HTERT RPE-1 (cell line): ENCODE measurements around the gene GFRA1.
"Not testable (repeated sequence)": the region's sequence is repeated elsewhere in the genome, so short reads cannot be mapped to it uniquely, and the experiment has no call there.

Experiments used
- in situ Hi-C: fragments of 300-500 bp; cut with MboI; formaldehyde crosslinking; loops from 4 replicates; pipeline ENCODE4 v1.14.3; 2020; ENCODE audit warnings: low sequenced_read_pairs

The GFRA1 gene

DNA sequence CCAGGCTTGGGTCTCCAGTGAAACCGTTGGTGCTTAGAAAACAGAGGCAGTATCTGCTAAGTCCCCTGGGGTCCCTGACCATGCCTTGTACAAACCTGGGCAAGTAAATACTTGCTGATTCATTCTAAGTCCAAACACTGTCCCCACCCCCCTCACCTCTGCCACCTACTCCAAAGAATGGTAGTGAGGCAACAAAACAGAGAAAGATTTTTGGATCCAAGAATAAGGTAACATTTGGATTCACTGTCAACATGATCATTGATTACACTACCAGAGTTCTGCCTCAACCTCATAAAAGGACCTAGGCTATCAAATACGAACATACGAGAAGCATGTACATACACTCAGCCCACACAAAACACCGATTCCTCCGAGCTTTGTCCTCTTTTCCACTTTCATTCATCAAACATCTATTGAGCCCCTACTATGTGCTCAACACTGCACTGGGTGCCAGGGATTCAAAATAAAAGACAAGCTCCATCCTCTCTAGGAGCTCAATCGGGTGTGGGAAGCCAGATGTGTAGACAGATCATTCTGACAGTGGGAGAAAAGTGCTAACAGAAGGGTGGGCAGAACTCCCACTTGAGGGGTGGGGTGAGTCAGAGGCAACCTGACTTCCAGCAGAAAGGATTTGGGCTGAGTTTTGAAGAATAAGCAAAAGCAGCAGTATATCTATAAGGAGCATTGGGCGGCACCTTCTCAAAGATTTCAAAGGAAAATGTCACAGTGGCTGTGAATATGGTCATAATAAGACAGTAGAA lies 71.2 kb downstream of the GFRA1 start:
- in situ Hi-C loops = no loop called here

DNA sequence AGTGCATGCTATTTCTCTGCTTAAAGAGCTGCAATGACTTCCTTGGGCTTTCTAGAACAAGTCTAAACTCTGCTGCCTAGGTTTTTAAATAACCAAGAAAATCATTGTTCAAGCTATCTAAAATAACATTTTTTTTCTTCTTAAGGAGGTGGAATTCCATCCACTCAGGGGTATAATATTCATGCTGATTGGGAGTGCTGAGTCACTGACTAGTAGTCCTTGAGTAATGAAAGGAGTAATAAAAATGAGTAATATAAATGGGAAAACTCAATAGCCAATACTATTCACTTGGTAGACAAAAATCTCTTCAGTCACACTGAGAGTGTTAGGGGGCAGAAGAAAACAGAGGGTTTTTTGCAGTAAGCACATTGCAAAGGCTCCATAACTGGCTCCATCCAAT lies 72.0 kb downstream of the GFRA1 start:
- in situ Hi-C loops = no loop called here

DNA sequence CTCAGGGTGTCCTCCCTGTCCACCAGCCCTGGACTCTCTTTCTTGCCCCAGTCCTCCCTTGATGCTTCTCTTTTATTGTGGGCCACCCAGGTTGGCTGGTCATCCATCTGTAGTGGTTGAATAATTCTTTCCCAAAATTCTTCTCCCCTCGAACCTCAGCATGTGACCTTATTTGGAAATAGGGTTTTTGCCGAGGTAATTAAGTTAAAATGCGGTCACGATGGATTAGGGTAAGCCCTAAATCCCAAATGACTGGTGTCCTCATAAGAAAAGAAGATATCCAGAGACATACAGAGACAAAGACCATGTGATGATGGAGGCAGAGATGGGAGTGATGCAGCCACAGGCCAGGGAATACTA lies 74.3 kb downstream of the GFRA1 start:
- in situ Hi-C loops = no loop called here

DNA sequence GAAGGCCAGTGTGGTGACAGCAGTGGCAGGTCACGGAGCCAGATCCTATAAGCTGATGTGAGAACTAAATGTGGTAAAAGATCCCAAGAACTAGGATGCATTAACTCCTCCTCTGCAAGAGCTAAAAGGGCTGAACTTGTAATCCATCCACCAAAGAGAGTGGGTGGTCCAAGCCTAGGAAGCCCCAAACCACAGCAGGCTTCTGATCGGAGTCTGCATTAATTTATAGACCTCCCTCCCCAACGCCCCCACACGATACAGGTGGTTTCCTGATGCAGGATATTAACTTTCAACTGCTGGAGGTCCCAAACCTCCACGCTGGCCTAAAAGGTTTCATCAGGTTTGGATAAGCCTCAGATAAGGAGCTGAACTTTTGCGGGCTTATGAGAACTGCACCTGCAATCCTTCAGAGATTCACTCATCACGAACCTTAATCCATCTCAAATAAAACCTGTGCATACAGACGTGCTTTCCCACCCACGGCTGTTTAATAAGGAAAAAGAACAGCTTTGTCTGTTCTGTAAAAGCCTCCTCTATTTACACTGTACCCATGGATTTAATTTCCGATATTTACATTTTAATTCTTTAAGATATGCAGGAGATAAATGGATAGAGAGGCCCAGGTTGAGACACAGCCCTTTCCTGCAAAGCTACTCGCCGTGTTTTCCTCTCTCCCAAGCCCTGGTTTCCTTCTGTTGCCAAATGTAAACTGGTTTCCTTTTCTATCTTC lies 74.9 kb downstream of the GFRA1 start:
- in situ Hi-C loops = no loop called here

DNA sequence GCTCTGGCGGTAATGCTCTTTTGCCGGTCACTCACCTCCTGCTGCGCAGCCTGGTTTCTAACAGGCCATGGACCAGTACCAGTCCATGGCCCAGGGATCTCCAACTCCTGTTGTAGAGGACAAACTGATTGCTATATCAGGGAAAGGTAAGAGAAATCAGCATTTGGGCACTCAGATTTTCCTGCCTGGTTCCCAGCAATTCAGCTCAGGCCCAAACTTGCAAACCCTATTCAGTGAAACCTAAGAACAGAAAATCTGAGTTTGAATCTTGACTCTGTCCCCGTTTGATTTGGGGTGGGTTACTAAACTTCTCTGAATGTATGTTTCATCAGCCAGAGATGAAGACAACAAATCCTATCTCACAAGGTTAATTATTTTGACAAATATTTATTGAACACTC lies 77.4 kb downstream of the GFRA1 start:
- in situ Hi-C loops = no loop called here

DNA sequence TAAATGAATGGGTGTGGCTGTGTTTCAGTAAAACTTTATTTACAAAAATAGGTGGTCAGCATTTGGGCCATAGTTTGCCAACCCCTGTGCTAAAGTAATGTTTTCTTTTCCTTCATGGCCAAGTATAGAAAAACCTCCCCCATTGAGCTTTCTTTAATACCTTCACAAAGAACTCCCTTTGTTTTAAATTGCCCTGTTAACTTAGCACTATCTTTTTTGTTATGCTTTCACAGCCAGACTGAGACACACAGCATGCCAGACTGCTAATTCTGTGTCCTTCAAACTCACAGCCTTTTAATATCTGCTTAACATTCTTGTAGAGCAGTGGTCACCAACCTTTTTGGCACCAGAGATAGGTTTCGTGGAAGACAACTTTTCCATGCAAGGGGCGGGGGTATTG lies 78.0 kb downstream of the GFRA1 start:
- in situ Hi-C loops = no loop called here

DNA sequence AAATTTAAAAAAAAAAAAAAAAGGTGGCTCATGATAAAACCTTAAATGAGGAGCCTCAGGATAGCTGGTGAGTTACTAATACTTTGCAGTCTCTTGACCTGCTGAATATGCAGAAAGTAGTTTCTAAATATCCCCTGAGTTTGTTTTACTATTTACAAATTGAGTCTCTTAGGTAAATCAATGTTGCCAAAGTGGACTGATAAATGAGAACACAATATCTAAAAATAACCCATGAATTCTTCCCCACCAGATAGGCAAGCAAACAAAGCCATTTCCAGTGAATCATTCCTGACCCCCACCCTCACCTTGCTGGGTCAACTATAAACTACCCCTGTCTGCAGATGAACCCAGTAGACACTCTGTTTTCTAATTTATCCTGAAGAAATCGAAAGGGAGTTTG lies 78.9 kb downstream of the GFRA1 start:
- in situ Hi-C loops = no loop called here

DNA sequence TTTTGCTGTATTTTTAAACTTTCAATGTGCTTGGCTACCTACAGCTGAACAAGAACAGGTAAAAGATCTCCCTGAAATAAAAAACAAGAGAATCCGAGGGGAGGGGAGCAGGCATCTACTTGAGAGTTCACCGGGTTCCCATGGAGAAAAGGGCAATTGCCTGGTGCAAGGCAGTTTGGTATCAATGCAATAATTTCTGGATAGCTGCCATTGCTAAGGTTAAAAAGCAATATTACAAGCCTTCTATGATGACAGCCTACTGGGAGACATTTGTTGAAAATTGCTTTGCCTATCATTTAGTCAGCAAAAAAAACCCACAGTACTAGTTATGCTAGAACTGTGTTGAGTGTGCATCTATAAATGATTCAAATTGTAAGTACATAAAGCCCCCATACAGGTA lies 82.1 kb downstream of the GFRA1 start:
- in situ Hi-C loops = no loop called here

DNA sequence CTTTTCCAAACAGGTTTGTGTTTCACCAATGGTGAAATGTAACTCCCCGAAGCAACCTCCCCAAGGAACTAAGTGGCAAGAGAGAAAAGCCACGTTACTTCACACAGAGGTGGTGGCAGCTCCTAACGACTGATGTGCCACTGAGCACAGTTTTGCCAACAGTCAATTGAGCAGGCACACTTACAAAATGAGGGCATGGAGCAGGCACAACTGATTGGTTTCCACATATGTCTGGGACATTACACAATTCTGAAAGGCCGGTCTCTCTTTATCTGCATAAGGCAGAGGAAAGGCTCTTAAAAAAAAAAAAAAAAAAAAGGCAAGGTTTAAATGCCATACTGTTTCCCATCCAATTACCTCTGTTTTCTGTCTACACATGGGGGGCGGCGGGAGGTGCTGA lies 86.7 kb downstream of the GFRA1 start:
- in situ Hi-C loops = no loop called here

DNA sequence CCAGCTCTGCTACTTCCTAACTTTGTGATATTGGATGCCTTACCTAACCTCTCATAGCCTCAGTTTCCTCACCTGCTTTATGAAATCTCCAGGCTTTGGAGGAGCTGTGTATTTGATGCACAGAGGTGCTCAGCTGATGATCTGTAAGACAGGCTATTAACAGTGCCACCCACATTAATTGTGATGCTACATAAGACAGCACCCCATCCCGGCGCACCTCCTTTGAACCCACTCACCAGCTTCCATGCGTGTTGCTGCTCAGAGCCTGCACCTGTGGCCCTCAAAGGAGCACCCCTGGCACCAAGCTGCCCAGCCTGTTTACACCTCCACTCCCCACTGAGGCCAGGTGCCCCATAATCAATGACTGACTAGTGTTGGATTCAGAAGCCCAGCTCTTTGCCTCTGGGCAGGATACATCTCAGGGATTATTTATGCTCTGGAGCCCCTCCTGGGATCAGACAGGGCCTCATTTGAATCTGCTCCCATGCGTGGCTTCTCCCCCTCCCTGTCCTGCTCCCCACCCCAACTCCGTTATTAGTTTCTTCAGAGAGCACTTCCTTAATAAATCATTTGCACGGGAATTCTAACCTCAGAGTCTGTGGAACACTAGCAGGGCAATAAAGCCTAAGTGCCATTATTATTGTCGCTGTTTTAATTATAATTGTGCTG lies 87.7 kb downstream of the GFRA1 start:
- in situ Hi-C loops = no loop called here

DNA sequence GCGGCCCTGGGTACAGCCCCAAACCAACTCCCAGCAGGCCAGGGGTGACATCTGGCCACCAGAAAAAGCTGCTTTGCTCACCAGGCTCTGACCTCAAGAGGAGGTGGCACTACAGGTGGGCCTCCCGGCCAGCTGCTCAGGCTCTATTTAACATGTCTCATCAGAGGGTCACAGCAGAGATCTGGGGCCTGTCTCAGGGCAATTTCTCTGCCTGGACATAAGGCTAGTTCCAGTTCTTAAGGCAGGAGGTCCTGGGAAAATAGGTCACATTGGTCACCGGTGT lies 88.6 kb downstream of the GFRA1 start:
- in situ Hi-C loops = no loop called here

DNA sequence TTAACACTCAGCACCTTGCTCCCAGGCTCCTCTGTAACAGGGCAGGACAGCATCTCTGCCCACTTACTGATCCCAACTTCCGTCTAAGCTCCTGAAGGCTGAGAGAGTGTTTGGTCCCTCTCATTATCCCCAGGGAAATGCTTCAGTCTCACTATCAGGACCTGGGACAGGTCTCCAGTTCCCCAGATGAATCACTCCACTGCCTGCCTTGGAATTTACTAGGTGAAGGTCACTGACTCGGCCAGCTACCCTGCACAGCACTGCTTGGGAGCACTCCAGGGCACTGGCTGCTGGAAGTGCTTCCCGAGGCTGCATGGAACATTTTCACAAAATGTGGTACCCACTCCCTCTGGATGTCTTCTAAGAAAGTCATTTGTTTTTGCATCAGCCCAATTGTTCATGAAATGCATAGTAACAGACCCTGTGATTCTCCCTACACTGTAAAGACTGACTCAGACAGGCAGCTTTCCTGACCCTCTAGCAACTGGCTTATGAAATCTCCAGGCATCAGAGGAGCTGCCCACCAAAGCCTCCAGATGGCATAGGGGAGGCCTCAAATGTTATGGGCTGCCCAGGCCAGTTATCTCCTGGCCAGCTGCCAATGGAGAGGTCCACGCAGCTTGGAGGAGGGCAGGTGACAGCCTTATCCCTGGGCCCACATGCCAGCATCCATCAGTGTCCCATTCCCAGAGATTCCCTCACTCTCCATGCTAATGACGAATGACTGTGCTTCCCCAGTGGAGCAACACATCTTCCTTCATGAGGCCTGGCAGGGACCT lies 89.1 kb downstream of the GFRA1 start:
- in situ Hi-C loops = no loop called here

DNA sequence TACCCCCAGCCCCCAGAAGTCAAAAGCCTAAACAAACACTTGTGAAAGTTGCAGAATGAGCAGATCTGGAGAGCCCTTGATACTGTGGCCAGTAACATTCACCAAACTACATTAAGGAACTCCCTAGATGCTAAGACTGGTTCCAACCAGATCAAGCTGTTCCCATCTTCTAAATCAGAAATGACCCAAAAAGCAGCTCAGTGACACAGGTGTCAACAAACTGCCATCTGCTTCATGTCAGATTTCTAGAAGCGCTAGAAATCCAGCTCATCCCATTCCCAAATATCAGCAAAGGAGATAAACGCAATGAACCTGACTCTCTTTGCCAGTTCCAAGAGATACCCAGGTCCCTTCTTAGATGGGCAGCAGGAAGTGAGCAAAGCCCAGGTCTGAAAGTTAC lies 90.6 kb downstream of the GFRA1 start:
- in situ Hi-C loops = no loop called here

DNA sequence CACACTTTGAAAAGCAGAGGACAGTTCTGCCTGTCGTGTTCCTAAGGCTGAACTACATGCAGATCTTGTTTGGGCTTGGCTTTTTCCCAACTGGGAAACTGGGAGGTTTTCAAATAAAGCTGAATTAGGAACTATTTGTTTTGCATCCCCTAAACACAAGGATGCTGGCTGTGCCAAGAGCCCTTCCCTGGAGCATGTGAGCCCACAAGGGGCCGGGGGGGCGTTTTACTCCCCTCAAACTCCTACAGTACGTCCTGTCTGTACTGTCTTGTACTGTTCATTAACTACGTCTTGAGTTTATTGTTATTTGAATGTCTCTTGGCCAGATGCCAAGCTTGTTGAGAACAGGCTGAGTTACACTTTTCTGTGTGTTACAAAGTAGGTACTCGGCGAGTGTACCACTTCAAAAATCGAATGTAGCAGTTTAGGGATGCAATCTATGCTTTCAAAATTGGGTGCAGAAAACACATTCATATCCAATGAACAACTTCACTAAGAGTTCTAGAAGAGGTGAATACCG lies 94.9 kb downstream of the GFRA1 start:
- in situ Hi-C loops = no loop called here

DNA sequence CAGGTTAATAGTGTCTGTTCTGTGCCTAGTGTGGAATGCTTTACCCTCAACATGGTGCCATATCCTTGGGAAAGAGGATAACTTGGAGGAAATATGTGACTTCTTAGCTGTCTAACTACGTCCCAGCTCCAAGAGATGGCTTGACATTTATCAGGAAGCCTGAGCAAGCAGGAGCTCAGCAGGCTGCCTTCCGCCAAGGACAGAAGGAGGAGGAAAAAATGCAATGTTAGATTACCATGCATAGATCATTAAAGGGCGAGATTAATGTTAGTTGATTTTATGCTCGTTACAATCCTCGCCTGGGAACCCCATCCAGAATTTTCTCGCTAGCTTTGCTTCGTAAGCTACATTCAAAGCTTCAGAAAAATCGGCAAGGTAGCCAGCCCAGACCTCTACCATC lies 97.8 kb downstream of the GFRA1 start:
- in situ Hi-C loops = no loop called here

DNA sequence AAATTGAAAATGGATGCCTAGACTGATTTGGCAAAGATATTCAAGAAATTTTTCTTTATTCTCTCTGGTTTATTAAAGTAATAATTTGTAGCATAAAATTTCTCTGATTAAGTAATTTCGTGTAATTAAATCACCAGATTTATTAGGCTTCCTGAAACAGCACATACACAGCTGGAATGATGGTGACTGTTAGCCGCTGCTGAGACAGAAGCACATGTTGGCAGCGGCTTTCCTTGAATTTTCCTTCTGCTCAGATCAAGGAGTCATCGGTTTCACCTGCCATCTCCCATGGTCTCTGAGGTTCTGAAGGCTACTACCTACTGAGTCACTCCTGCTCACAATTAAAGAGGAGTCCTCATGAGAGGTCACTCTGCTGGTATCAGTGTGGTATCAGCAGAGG lies 101.5 kb downstream of the GFRA1 start:
- in situ Hi-C loops = no loop called here

DNA sequence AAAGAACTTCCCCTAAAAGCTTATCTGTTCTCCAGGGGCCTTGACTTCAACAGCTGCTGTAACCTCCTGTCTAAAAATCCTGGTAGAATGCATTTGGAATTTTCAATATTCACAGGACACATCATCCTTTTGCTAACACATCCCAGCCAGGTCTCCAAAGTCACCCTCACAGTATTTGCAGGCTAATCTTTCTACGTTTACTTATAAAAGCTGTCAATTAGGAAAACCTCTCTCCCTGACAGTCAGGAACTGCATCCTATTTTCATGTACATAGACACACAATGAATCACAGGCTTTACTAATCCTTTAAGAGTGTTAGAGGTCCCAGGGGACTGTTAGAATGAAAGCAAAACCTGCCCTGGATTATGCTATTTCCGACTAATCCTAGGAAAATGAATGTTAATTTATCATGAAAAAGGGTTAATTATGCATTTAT lies 102.2 kb downstream of the GFRA1 start:
- in situ Hi-C loops = no loop called here

DNA sequence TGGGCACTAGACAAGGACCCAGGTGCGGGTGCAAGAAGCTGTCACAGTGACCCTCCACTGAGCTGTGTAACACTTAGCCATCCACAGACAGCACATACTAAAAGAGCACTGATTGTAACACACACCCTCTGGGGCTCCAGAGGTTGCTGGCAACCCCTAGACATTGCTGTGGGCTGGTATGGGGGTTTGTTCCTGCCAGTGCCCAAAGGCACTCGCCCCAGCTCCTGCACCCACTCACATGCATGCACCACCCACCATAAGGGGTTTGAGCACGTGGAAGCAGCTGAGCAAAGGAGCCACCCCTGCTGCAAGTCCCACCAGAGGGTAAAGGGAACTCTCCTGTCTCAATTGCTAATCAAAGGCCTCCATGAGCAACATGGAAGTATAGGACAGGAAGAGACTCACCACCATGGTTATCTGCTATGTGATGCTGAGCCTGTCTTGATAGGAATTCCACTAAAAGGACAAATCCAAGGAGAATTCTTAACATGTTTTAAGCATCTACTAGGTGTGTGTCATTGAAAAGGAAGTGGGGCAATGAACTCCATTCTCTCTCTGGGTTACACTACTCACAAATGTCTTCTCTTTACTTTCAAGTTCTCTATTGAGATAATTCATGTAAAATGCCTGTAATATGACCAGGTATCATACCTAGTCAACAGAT lies 103.1 kb downstream of the GFRA1 start:
- in situ Hi-C loops = no loop called here

DNA sequence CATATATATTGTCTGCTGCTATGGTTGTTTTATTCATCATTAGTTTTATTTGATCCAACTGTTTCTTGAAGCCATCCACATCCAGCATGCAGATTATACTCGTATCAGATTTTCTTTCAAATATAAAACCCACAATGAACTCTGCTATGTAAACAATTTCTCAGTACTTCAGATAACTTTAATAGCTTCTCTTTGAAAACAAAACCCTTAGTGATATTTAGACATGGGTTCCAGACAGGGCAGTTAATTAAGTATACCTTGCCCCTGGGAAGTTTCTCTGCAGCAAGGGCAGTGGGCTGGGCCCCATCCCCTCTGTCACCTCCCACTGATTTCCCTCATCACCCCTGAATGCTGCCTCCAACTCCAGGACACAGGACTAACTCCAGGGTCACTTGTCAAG lies 104.3 kb downstream of the GFRA1 start:
- in situ Hi-C loops = no loop called here

DNA sequence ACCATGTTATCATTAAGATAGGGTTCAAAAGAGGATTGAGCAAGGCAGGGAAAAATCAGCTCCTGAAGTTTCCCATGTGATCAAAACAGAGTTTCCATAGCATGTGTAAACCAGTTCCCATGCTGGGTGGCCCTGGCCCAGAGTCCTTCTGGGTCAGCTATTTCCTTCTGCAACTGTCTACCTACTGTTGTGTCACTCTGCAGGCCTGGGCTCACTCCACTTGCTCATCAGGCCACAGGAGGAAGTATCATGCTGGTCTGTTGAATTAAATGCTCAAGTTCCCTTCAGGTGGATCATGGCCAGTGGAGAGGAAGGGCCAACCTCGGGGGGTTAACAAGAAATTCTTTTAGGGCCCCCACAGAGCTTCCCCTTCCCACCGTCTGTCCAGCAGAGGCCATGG lies 104.7 kb downstream of the GFRA1 start:
- in situ Hi-C loops = no loop called here

DNA sequence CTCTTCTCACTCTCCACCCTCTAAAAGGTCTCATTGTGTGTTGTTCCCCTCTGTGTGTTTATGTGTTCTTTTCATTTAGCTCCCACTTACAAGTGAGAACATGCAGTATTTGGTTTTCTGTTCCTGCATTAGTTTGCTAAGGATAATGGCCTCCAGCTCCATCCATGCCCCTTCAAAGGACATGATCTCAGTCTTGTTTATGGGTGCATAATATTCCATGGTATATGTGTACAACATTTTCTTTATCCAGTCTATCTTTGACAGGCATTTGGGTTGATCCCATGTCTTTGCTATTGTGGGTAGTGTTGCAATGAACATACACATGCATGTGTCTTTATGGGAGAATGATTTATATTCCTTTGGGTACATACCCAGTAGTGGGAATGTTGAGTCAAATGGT lies 107.1 kb downstream of the GFRA1 start:
- in situ Hi-C loops = not testable (repeated sequence)
